NCI-H2196 treated with DMSO at 0.1 percent for 48 hours (cell line): Measurements from ENCODE around the gene MYRFL.
"Not testable (repeated sequence)": the region's sequence is repeated elsewhere in the genome, so short reads cannot be mapped to it uniquely, and the experiment has no call there.

Source experiments
- DNase-seq: peaks from one replicate; lab custom pipeline; 2025; ENCODE audit not compliant: unreplicated experiment; lab: John Stamatoyannopoulos, UW

MYRFL gene

DNA sequence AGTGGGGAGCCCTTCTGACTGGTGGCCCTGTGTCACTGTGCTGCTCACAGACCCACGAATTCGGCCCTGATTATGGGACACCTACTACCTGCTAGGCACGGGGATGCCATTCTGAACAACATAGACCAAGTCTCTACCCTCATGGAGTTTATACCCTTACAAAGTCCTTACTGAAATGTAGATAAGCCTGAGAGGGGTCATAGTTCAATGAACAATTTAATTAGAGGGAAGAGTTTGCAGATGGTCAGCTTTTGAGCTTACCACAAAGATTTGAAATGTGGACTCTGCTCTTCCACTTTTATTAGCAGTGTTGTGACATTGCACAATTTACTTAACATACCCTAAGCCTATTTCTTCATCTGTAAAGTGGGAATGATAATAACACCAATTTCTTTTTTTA lies 161.1 kb downstream of the MYRFL start:
- no peak for DNase-seq

DNA sequence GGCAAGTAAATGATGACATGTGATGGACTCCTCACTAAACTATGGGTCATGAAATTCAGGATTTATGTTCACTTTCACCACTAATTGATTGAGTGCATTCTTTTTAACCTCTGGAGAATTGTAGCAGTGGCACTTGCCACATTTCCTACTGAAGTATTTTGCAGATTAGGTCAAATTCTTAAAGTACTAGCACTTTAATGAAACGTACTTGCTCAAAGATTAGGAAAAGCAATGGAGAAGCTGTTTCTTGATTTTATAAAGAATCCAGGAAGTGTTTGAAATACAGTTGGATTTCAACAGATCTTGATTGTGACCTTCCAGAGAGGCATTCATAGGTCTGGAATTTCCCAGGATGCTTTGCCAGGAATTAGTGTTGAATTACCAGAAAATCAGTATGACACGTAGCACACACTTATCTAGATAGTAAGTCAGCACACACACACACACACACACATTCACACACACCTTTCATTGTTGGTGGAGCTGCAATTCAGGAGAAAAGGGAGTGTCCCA lies 162.6 kb downstream of the MYRFL start:
- DNase-seq, result no peak

DNA sequence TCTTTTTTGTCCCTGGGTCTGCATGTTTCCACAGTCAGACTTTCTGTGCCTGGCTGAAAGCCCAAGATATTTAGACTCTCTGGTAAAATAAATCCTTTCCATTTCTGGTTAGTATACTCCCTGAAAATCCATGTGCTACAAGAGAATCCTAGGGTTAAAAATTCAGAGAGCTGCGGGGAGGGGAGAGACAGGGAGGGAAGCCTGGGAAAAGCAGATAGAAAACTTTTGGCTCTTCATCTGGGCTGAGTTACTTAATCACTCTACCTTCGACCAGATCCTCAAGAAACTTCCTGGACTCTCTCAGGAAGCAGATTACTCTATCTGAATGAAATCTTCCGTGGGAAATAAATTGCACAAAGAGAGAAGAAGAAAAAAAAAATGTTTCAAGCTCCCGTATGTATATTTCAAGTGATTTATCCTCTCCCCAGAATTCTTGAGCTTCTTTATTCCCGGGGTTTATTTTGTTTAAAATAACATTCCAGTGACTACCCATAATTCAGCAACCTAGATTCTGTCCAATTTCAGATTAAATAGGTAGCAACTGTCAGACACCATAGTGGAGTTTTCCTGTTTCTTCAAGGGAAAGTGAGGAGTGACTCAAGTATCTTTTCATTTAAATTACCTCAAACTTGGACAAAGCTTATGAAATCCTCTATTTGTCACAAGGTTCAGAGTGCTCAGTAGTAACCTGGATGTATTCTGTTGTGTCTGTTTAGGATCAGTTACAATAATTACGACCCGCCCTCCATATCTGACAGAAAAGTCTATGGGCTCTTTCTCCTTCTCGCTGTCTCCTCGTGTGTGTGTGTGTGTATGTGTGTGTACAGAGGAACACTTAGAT lies 163.7 kb downstream of the MYRFL start:
- no peak for DNase-seq

DNA sequence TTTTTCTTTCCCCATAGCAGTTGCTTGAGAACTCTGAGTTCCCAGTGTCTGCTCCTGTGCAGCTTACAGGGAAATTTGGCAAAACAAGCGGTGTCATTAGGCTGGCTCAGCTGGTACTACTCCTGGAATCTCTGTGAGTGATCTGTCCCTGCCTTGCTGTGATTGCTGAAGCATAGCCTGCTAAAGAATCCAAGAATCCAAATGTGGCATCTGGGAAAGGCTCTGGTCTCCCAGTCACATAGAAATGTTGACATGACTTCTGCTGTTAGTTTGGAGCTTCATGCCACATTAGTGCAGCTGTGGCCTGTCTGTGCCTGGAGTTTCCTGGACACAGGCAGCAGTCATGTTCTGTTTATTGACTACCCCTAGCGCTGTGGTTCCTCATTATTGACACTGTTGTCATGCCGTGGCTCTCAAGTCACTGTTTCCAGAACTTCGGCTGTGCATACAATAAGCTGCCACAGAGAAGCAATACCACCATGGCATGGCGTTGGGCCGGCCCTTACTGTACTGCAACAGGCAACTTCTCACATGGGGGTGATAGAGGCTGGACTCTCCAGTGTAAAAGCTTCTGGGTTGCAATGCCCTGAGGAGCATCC lies 166.8 kb downstream of the MYRFL start:
- no peak for DNase-seq

GRCh38 chr12:69993433-69993832 lies 168.4 kb downstream of the MYRFL start:
- no peak for DNase-seq

GRCh38 chr12:69994086-69994485 lies 169.1 kb downstream of the MYRFL start:
- DNase-seq, result not testable (repeated sequence)

DNA sequence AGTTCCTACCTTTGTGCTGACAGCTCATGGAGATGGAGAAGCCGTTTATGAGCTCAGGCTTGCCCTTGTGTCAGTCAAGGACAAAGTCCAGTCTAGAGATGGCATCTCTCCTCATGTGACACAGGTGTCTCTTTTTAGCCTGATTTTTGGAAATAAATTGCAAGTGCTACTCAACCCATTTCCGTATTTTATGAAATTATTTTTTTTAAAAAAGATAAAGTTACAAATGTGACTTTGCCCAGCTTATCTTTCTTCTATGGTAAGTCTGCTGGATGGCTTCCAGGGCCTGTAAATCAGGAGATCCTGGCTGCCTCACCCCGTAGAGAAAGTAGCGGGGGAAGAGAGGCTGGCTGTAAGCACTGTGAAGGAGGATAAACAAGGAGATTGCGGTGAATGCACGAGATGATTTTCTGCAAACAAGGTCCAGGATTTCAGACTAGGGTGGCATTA lies 169.7 kb downstream of the MYRFL start:
- DNase-seq, result no peak

- no peak for DNase-seq
Observed at GRCh38 chr12:69996241-69996640, 171.2 kb downstream of the MYRFL start.

DNA sequence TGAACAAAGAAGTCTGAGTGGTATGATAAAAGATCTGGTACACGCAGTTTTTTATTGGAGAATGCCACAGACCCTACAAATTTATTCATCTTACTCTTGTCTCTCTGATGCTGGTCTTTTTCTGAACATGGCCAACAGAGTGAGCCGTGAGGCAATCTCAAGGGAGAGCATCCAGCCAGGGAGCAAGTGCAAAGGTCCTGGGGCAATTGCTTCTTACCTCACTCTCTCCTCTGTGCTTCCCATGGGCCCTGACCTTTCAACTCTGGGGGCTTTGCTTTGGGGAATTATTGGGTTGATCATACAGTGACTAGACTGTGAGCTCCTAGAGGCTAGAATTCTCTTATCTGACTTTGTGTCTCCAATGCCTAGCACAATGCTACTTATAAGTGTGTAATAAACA lies 171.7 kb downstream of the MYRFL start:
- DNase-seq, result no peak

GRCh38 chr12:69998011-69998410 lies 173.0 kb downstream of the MYRFL start:
- DNase-seq, result no peak

DNA sequence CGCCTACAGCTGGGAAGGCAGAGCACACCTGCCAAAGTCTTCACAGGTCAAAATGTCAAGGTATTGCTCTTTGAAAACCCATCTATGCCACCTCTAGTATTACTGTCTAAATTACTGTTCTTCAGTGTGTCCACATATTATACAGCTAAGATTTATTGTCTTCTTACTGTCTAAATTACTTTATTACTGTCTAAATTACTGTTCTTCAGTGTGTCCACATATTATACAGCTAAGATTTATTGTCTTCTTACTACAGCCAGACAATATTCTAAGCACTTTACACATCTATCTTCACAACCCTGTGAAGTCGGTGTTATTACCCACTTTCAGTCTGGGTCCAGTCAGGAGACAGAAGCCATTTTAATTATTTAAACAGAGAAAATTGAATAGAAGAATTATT lies 173.9 kb downstream of the MYRFL start:
- no peak for DNase-seq

DNA sequence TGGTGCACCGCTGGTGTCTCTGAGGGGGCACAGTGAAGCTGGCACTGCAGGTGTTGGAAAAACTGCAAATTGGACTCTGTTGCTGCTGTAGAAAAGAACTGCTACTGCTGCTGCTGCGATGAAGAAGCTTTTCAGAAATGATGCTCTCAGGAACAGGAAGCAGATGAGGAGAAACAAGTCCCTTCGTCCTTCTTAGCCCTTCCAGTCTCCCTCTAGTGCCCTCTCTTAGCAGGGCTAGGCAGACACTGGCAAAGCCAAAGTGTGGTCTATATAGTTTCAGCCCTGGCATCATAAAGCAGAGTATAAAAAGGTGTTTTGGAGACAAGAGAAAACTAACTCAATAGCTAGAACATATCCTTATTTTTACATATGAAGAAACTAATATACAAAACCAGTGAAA lies 174.5 kb downstream of the MYRFL start:
- no peak for DNase-seq

DNA sequence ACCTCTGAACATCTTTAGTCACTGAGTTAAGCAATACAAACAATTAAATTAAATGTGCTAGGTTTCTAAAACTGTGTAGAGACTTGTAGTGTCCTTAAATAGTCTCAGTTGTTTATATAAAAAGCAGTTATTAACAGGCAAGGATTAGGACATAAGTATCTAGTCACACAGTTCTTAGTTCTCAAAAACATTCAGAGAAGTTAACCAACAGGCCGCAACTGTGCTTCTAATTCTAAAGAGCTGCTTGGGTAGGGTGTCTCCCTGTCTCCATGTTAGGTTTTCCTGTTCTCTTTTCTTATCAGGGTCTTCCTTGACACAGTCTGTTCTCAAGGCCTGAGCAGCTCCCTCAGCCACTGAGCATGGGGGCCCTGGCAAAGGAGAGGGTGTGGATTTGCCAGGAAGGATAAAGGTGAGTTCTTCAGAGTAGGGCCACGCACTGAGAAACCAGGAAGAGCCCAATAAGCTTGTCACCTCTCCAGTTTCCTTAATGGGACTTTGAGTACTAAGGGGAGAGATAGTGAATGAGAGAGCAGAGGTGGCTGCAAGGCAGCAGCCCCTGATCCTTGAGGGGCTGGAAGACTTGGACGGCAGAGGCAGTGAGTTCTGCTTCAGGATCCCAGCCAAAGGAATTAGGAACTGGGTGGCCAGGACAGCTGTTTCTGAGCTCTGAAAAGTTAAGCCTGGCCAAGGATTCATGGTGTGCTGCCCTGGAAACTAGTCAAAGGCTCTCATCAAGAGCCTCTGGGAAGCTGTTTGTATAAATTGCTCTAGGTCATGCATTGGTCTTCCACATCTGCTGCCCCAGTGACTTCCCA lies 177.3 kb downstream of the MYRFL start:
- no peak for DNase-seq

GRCh38 chr12:70002912-70003255 lies 177.9 kb downstream of the MYRFL start:
- no peak for DNase-seq

- DNase-seq, result no peak
Observed at GRCh38 chr12:70005864-70006618, 181.0 kb downstream of the MYRFL start.

DNA sequence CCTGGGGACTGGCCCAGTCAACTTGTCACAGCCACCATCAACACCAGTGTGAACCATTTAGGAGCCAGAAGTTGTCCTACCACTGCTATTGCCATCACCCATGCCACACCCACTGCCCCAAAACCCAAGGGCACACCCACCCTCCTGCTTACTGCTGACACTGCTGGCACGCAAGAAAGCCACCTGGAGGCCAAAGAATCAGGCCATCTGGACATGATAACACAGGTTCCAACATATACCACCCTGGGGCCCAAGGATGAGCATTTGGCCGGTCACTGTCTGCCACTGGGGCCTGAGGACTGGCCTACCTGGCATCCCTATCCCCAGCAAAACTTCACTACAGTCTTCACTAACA lies 181.6 kb downstream of the MYRFL start:
- DNase-seq, result no peak

DNA sequence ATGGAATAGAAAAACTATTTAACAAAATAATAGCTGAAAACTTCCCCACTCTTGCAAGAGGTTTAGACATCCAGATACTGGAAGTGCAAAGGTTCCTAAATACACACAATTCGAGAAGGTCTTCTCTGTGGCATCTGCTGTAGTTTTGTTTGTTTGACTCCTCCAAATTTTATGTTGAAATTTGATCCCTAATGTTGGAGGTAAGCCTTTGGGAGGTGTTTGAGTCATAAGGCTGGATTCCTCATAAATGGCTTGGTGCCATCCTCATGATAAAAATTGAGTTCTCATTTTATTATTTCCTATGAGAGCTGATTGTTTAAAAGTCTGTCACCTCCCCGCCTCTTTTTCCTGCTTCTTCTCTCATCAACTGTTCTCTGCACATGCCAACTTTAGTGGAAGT lies 182.7 kb downstream of the MYRFL start:
- no peak for DNase-seq
